SK-N-SH (cell line): ENCODE data around the gene TAS2R13. TPM values are rescaled to one million over a fixed set of nuclear protein-coding genes. Genes with fewer than 3 reads are reported as not detected.

Source experiments
- CTCF ChIA-PET: fragments of 300-600, 350-600 bp; formaldehyde crosslinking; extraction: SDS; loops from one replicate; lab custom pipeline; 2021; lab: Yijun Ruan, JAX
- POLR2A ChIA-PET: fragments of 350-600 bp; sonication (Branson Sonifier 250); formaldehyde crosslinking; extraction: SDS; loops from one replicate; lab custom pipeline; 2020; ENCODE audit warnings: antibody characterized with exemption, inconsistent platforms; lab: Yijun Ruan, JAX
- DNase-seq: peaks from one replicate; pipeline ENCODE4 v3.0.0; 2012
- H2AFZ ChIP-seq: fragments of 200-600 bp; sonication (generic); 2 replicates; pipeline ENCODE4 v1.8.1; 2016; ENCODE audit warnings: antibody characterized with exemption, mild to moderate bottlenecking, low read depth
- H3F3A ChIP-seq: fragments of 200-600 bp; sonication (generic); replicated peaks from 2 replicates; pipeline ENCODE3; 2016; ENCODE audit warnings: antibody characterized with exemption, mild to moderate bottlenecking; ENCODE audit not compliant: insufficient read depth
- H3K27ac ChIP-seq, 2 experiments: fragments of 200-500 bp in 1 of 2; fragments of 200-600 bp in 1 of 2; sonication (Bioruptor generic) in 1 of 2; sonication (generic), shearing (Covaris generic) in 1 of 2; 2 replicates each; pipeline versions ENCODE4 v1.5.1 to v1.6.1; 2014 to 2016; ENCODE audit warnings: low read depth in 2 of 2, inconsistent platforms in 1 of 2, low read length in 1 of 2, mild to moderate bottlenecking in 1 of 2, mixed read lengths in 1 of 2
- H3K27me3 ChIP-seq: fragments of 200-600 bp; sonication (generic), shearing (Covaris generic); 2 replicates; pipeline ENCODE4 v1.6.1; 2016; ENCODE audit warnings: mixed run types; ENCODE audit not compliant: insufficient read depth
- H3K36me3 ChIP-seq, 2 experiments: fragments of 200-500 bp in 1 of 2; fragments of 200-600 bp in 1 of 2; sonication (Bioruptor generic) in 1 of 2; sonication (generic) in 1 of 2; replicated peaks in 1 of 2; 2 replicates each; pipeline versions ENCODE3 to v1.5.1; 2014 to 2016; ENCODE audit warnings: low read length in 1 of 2, mild to moderate bottlenecking in 1 of 2; ENCODE audit not compliant: insufficient read depth in 2 of 2, control insufficient read depth in 1 of 2
- H3K4me1 ChIP-seq, 2 experiments: fragments of 200-500 bp in 1 of 2; fragments of 200-600 bp in 1 of 2; sonication (Bioruptor generic) in 1 of 2; sonication (generic), shearing (Covaris generic) in 1 of 2; 2 replicates each; pipeline versions ENCODE4 v1.5.1 to v1.6.1; 2014 to 2016; ENCODE audit warnings: low read depth in 1 of 2, low read length in 1 of 2, mixed run types in 1 of 2; ENCODE audit not compliant: insufficient read depth in 2 of 2, control insufficient read depth in 1 of 2
- H3K4me2 ChIP-seq: fragments of 200-600 bp; sonication (generic), shearing (Covaris generic); 2 replicates; pipeline ENCODE4 v1.6.1; 2017; ENCODE audit warnings: mixed run types
- H3K4me3 ChIP-seq, 2 experiments: fragments of 200-500 bp in 1 of 2; fragments of 200-600 bp in 1 of 2; sonication (Bioruptor generic) in 1 of 2; sonication (generic), shearing (Covaris generic) in 1 of 2; 2 replicates each; pipeline versions ENCODE4 v1.5.1 to v1.8.1; 2014 to 2016; ENCODE audit warnings: low read depth in 2 of 2, inconsistent platforms in 1 of 2, low read length in 1 of 2, mild to moderate bottlenecking in 1 of 2, mixed read lengths in 1 of 2, moderate library complexity in 1 of 2
- H3K79me2 ChIP-seq: fragments of 200-600 bp; sonication (generic); 2 replicates; pipeline ENCODE4 v1.8.1; 2017; ENCODE audit warnings: mild to moderate bottlenecking; ENCODE audit not compliant: insufficient read depth
- H3K9ac ChIP-seq: fragments of 200-600 bp; sonication (generic); 2 replicates; pipeline ENCODE4 v1.6.1; 2017; ENCODE audit warnings: mixed run types
- H3K9me2 ChIP-seq: fragments of 200-600 bp; sonication (generic); 2 replicates; pipeline ENCODE4 v1.6.1; 2017; ENCODE audit warnings: mixed run types
- H3K9me3 ChIP-seq: fragments of 200-600 bp; sonication (generic); 2 replicates; pipeline ENCODE4 v1.6.1; 2017; ENCODE audit warnings: mixed run types, mild to moderate bottlenecking, moderate library complexity
- H4K20me1 ChIP-seq: fragments of 200-600 bp; sonication (generic); 2 replicates; pipeline ENCODE4 v1.6.1; 2017; ENCODE audit warnings: mild to moderate bottlenecking, mixed run types; ENCODE audit not compliant: insufficient read depth
- EZH2phosphoT487 ChIP-seq: fragments of 200-600 bp; sonication (generic); IDR thresholded peaks from 2 replicates; pipeline ENCODE4 v1.6.1; 2017; ENCODE audit warnings: low read depth, mixed run types, mild to moderate bottlenecking, antibody characterized with exemption, moderate library complexity, borderline replicate concordance
- FOSL2 ChIP-seq: IDR thresholded peaks from 2 replicates; pipeline ENCODE4 v1.4.0; 2012; ENCODE audit warnings: low read depth, mild to moderate bottlenecking, moderate library complexity, borderline replicate concordance
- FOXJ3 ChIP-seq: sonication (generic); formaldehyde crosslinking; IDR thresholded peaks from 2 replicates; pipeline ENCODE4 v1.5.1; 2020; ENCODE audit warnings: mild to moderate bottlenecking, missing genetic modification reagents
- GATA2 ChIP-seq: sonication (generic); formaldehyde crosslinking; IDR thresholded peaks from 2 replicates; pipeline ENCODE4 v1.5.0; 2020; ENCODE audit warnings: mild to moderate bottlenecking, missing genetic modification reagents
- MEF2A ChIP-seq: IDR thresholded peaks from 2 replicates; pipeline ENCODE4 v1.4.0; 2012; ENCODE audit warnings: low read depth, borderline replicate concordance
- RCOR1 ChIP-seq: fragments of 150-350 bp; IDR thresholded peaks from 2 replicates; pipeline ENCODE4 v1.6.1; 2017; ENCODE audit warnings: antibody characterized with exemption, low read length
- SMC3 ChIP-seq: IDR thresholded peaks from 2 replicates; pipeline ENCODE4 v1.6.1; 2012; ENCODE audit warnings: low read depth, low read length, improper control_type of control experiment
- TAF1 ChIP-seq: IDR thresholded peaks from 2 replicates; pipeline ENCODE4 v1.6.1; 2012; ENCODE audit warnings: low read depth, mild to moderate bottlenecking, low read length, moderate library complexity, borderline replicate concordance
- WGBS: methylation state at CpG from one replicate; pipeline ENCODE4 v1.1.6; 2017; ENCODE audit warnings: low lambda C conversion rate; 5-methylcytosine and 5-hydroxymethylcytosine counted together
- polyA plus RNA-seq, 3 experiments: library from polyadenylated mRNA; depleted of rRNA; stranded (reverse); fragments of >200 nt; gene quantifications; 2 replicates each; pipeline ENCODE4 v1.2.3, GENCODE V29; 2012
- TF ChIP-seq, protein P1 (sequence below): IDR thresholded peaks from 2 replicates; pipeline ENCODE4 v1.4.0; 2012; ENCODE audit warnings: low read depth, borderline replicate concordance
- TF ChIP-seq, protein P2 (sequence below): IDR thresholded peaks from 2 replicates; pipeline ENCODE4 v1.6.1; 2012; ENCODE audit warnings: mild to moderate bottlenecking, low read depth, low read length, moderate library complexity
- TF ChIP-seq, protein P3 (sequence below): fragments of 150-350 bp; IDR thresholded peaks from 2 replicates; pipeline ENCODE4 v1.6.1; 2016; ENCODE audit warnings: mild to moderate bottlenecking, low read depth, low read length

TAS2R13 gene
- polyA plus RNA-seq, 1 of the 3 experiments (the other 2 are of a cell fraction) = not detected

DNA sequence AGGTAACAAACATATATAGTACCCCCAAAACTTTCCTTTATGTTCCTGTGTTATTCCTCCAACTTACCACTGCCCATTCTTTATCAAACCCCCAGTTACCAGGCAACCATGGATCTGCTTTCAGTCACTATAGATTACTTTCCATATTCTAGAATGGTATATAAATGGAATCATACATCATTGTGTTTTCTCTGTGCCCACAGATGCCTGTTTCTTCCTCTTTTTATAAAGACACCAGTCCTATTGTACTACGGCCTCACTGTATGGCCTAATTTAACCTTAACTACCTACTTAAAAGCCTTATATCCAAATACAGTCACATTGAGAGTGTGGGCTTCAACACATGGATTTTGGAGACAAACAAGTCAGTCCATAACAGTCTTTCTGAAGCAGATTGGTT is 27.1 kb upstream of the TAS2R13 start:
- CTCF ChIA-PET = no interaction called here
- H3K9me2 ChIP-seq = no peaks in the 10 kb centered on the region; the same call in 1 of the 2 replicates
- H3K27me3 ChIP-seq = no peaks in the 10 kb centered on the region
- DNase-seq = no peak
- H3K9ac ChIP-seq = no peak overlapping the region
- no peaks in the 10 kb centered on the region for H3K79me2 ChIP-seq
- no peaks in the 10 kb centered on the region for H4K20me1 ChIP-seq
- POLR2A ChIA-PET = no interaction called here
- 88% methylated on average over 1 of the region's 1 CpG for WGBS
- TF ChIP-seq RCOR1 = no peak
- TF ChIP-seq, all 33 proteins: peak for 0
- Histone ChIP-seq H3K4me3 (no peak overlapping the region), H3K4me1 (no peaks in the 10 kb centered on the region), H3F3A (peaks cover 5% of the 10 kb centered on the region), H3K36me3 (peaks cover 5 to 7% of the 10 kb centered on the region in 2 experiments), H3K27ac (no peak overlapping the region), H3K9me3 (no peaks in the 10 kb centered on the region), H2AFZ (no peak overlapping the region), H3K4me2 (no peak overlapping the region)

DNA sequence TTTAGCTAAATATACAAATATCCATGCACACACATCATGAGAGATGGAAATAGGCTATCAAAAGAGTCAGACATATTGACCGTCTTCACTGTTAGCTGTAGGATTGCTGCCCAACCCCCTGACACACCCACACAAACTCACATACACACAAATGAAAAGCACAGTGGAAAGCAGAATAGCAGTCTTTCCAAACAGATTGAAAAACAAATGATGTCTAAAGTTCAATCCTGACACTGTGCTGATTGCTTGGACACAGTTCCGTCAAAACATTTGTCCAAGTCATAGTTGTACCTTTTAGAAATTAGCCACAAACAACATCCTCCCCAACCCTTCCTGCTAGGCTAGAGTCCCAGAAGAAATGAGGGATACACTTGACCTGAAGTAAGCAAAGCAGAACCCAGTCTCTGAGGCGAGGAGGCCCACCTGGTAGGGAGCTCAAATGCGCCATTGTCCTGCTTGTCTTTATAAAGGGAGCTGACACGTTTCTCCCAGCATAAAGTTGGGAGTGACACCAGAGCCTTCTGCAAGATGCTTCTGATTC is 19.5 kb upstream of the TAS2R13 start, which contains the start of gene PRH2:
TSS of gene PRH2 (plus strand) at position 491 of the 541 bp plus-strand sequence. CDS start at position 529, 38 bp downstream.
- Histone ChIP-seq H3K27ac (no peak within 1 kb of the TSS), H3K36me3 (peaks cover 4% of the 10 kb centered on the region in 2 experiments), H3K79me2 (no peaks in the 10 kb centered on the region), H3K4me1 (no peaks in the 10 kb centered on the region), H3K9ac (no peak within 1 kb of the TSS), H3K27me3 (no peaks in the 10 kb centered on the region), H3F3A (no peaks in the 10 kb centered on the region), H3K9me2 (no peaks in the 10 kb centered on the region), H3K4me2 (no peak within 1 kb of the TSS), H3K4me3 (no peak within 1 kb of the TSS), H3K9me3 (no peaks in the 10 kb centered on the region), H2AFZ (no peak within 1 kb of the TSS), H4K20me1 (no peaks in the 10 kb centered on the region)
- 100% methylated on average over 2 of the region's 5 CpGs for WGBS
- POLR2A ChIA-PET = no interaction called here
- no peak for TF ChIP-seq EZH2phosphoT487
- TF ChIP-seq, protein P1, sequence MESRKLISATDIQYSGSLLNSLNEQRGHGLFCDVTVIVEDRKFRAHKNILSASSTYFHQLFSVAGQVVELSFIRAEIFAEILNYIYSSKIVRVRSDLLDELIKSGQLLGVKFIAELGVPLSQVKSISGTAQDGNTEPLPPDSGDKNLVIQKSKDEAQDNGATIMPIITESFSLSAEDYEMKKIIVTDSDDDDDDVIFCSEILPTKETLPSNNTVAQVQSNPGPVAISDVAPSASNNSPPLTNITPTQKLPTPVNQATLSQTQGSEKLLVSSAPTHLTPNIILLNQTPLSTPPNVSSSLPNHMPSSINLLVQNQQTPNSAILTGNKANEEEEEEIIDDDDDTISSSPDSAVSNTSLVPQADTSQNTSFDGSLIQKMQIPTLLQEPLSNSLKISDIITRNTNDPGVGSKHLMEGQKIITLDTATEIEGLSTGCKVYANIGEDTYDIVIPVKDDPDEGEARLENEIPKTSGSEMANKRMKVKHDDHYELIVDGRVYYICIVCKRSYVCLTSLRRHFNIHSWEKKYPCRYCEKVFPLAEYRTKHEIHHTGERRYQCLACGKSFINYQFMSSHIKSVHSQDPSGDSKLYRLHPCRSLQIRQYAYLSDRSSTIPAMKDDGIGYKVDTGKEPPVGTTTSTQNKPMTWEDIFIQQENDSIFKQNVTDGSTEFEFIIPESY = no peak
- TF ChIP-seq, protein P2, sequence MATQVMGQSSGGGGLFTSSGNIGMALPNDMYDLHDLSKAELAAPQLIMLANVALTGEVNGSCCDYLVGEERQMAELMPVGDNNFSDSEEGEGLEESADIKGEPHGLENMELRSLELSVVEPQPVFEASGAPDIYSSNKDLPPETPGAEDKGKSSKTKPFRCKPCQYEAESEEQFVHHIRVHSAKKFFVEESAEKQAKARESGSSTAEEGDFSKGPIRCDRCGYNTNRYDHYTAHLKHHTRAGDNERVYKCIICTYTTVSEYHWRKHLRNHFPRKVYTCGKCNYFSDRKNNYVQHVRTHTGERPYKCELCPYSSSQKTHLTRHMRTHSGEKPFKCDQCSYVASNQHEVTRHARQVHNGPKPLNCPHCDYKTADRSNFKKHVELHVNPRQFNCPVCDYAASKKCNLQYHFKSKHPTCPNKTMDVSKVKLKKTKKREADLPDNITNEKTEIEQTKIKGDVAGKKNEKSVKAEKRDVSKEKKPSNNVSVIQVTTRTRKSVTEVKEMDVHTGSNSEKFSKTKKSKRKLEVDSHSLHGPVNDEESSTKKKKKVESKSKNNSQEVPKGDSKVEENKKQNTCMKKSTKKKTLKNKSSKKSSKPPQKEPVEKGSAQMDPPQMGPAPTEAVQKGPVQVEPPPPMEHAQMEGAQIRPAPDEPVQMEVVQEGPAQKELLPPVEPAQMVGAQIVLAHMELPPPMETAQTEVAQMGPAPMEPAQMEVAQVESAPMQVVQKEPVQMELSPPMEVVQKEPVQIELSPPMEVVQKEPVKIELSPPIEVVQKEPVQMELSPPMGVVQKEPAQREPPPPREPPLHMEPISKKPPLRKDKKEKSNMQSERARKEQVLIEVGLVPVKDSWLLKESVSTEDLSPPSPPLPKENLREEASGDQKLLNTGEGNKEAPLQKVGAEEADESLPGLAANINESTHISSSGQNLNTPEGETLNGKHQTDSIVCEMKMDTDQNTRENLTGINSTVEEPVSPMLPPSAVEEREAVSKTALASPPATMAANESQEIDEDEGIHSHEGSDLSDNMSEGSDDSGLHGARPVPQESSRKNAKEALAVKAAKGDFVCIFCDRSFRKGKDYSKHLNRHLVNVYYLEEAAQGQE = no peak
- TF ChIP-seq MEF2A = no peak
- TF ChIP-seq, protein P3, sequence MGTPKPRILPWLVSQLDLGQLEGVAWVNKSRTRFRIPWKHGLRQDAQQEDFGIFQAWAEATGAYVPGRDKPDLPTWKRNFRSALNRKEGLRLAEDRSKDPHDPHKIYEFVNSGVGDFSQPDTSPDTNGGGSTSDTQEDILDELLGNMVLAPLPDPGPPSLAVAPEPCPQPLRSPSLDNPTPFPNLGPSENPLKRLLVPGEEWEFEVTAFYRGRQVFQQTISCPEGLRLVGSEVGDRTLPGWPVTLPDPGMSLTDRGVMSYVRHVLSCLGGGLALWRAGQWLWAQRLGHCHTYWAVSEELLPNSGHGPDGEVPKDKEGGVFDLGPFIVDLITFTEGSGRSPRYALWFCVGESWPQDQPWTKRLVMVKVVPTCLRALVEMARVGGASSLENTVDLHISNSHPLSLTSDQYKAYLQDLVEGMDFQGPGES = no peak
- TF ChIP-seq FOSL2 = no peak
- TF ChIP-seq FOXJ3 (CRISPR knock-in tag) = no peak
- no peak for TF ChIP-seq TAF1
- TF ChIP-seq GATA2 (CRISPR knock-in tag) = no peak
- no peak for TF ChIP-seq RCOR1
- no peak for TF ChIP-seq SMC3
- CTCF ChIA-PET = no interaction called here
- no peak for DNase-seq
